ENCODE data around the gene IYD.

The IYD gene

GRCh38 chr6:150354754-150355571 lies 13.8 kb upstream of the IYD start:
- CTCF ChIA-PET: interaction anchor here (1.0 to 1.3 kb wide), 2 partner anchors 12 to 284 kb away, joined by 3 read pairs; no protein-coding TSS in a partner anchor

GRCh38 chr6:150355932-150356331 lies 12.9 kb upstream of the IYD start:
- DNase-seq (ENCODE audit: extremely low spot score): no peak
- no peak for TF ChIP-seq CTCF (IDR thresholded peaks at IDR 0.05; ENCODE audit: control extremely low read depth, extremely low read depth, low read depth, missing control alignments)
- POLR2A ChIA-PET: no interaction called here
- CTCF ChIA-PET: interaction anchor here (1.0 to 1.5 kb wide), 2 partner anchors 14 to 285 kb away, joined by 3 read pairs; no protein-coding TSS in a partner anchor

More at GRCh38 chr6:150354754-150355571, 13.8 kb upstream of the IYD start:
- DNase-seq (ENCODE audit: extremely low spot score): no peak
- POLR2A ChIA-PET: no interaction called here
- no peak for TF ChIP-seq CTCF (IDR thresholded peaks at IDR 0.05; ENCODE audit: control extremely low read depth, extremely low read depth, low read depth, missing control alignments)

GRCh38 chr6:150361876-150362275 lies 6.9 kb upstream of the IYD start:
- no peak for TF ChIP-seq CTCF (IDR thresholded peaks at IDR 0.05; ENCODE audit: control extremely low read depth, extremely low read depth, low read depth, missing control alignments)
- CTCF ChIA-PET: interaction anchor here (0.9 to 3.6 kb wide), 2 partner anchors 9 to 33 kb away, joined by 3 to 14 read pairs; no protein-coding TSS in a partner anchor
- no peak for DNase-seq (ENCODE audit: extremely low spot score)
- POLR2A ChIA-PET: no interaction called here

GRCh38 chr6:150363733-150364132 lies 5.1 kb upstream of the IYD start:
- DNase-seq (ENCODE audit: extremely low spot score): no peak
- TF ChIP-seq CTCF (IDR thresholded peaks at IDR 0.05; ENCODE audit: control extremely low read depth, extremely low read depth, low read depth, missing control alignments): no peak
- ChIA-PET POLR2A (no interaction called here), CTCF (interaction anchor here (3.2 kb wide), 1 partner anchor 32 kb away, joined by 11 read pairs; no protein-coding TSS in a partner anchor)

- DNase-seq (ENCODE audit: extremely low spot score): no peak
- no peak for TF ChIP-seq CTCF (IDR thresholded peaks at IDR 0.05; ENCODE audit: control extremely low read depth, extremely low read depth, low read depth, missing control alignments)
- CTCF ChIA-PET: interaction anchor here (1.6 to 3.2 kb wide), 2 partner anchors 12 to 29 kb away, joined by 3 to 11 read pairs; no protein-coding TSS in a partner anchor
- POLR2A ChIA-PET: no interaction called here
Measured at GRCh38 chr6:150366118-150366778, 2.6 kb upstream of the IYD start.

- POLR2A ChIA-PET: no interaction called here
- no peak for DNase-seq (ENCODE audit: extremely low spot score)
- CTCF ChIA-PET: interaction anchor here (2.0 kb wide), 1 partner anchor 298 kb away, joined by 5 read pairs; no protein-coding TSS in a partner anchor
- TF ChIP-seq CTCF (IDR thresholded peaks at IDR 0.05; ENCODE audit: control extremely low read depth, extremely low read depth, low read depth, missing control alignments): no peak
Measured at GRCh38 chr6:150369408-150369807, 596 bp downstream of the IYD start.

All from GM10248 (cell line).